HG03064 (cell line): Measurements from ENCODE around the gene PIGQ.

Source experiments
- ATAC-seq: cut with Tn5 transposase; IDR thresholded peaks from one replicate; pipeline ENCODE4 v1.9.1; 2021; ENCODE audit warnings: low read depth; ENCODE audit not compliant: unreplicated experiment

The PIGQ gene

GRCh38 chr16:566475-567372 is 3.0 kb upstream of the PIGQ start, which contains the start of gene NHLRC4:
Gene NHLRC4, plus strand, starts transcription at chr16:567005. Its CDS starts 1,043 bp downstream, at chr16:568048.
- ATAC-seq = no peak

- ATAC-seq = no peak
These were observed 2.2 kb upstream of the PIGQ start for GRCh38 chr16:567373-568256.

DNA sequence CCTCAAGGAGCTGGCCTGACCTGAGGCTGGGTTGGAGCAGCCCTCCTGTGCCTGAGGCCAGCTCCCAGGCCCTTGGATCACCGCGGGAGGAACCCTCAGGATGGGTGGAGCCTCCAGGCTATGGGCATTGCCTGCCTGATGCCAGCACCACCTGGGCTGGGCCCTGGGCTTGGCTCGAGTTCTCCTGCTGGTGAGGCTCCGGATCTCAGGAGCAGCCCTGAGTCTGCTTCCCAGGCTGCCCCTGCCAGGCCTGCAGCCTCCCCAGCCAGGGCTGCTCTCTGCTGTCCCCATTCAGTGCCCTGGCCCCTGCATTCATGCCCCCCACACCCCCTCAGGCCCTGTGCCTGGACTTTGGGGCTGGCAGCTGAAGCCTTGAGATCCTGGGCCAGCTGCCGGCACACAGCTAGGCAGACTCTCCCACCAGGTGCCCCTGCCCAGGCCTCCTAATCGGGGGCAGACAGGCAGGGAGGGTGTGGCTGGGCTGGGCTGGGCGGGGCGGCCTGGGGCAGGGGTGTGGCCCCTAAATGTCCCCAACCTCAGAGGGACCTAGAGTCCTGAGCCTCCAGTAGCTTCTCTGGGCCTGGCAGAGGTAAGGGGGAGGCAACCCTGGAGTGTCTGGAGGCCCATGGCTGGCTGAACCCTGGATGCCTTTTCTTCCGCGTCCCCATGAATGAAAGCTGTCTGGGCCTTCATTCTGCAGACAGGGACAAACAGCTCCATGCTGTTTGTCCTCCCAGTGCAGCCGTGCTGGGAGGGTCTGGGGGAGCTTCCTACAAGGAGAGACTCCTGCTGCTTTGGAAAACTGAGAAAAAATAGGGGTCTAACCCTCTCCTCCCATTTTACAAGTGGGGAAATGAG is 1.1 kb upstream of the PIGQ start:
- ATAC-seq = no peak

- ATAC-seq = no peak
These were observed 3.3 kb downstream of the PIGQ start for GRCh38 chr16:572865-573650.

GRCh38 chr16:574021-574760 is 4.4 kb downstream of the PIGQ start:
- ATAC-seq = no peak

GRCh38 chr16:575354-576196 is 5.8 kb downstream of the PIGQ start:
- no peak for ATAC-seq

DNA sequence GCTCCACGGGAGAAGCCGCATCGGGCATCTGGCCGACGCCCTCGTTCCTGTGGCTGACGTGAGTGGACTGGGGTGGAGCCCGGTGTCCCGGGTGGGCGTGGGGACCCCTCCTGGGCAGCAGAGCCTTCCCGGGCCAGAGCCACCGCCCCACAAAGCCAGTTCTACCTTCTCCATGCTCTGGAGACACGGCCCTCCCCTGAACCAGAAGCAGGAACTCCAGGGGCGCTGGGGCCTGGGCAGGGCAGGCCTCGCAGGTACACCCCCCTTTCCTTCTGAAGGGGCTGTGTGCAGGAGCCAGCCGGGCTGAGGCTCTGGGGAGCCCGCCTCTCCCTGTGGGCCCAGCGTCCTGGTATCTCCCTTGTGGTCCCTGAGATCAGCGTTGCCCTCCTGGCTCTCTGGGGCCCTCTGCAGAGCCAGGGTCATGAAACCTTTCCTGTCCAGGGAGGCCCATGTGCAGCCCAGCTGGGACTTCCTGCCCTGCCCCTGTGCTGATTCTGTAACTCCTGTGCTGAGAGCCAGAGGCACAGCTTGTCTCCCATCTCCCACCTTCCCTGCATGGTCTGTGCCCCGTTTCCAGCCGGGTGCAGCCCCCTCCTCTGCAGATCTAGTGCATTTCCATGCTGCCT is 6.5 kb downstream of the PIGQ start:
- no peak for ATAC-seq

DNA sequence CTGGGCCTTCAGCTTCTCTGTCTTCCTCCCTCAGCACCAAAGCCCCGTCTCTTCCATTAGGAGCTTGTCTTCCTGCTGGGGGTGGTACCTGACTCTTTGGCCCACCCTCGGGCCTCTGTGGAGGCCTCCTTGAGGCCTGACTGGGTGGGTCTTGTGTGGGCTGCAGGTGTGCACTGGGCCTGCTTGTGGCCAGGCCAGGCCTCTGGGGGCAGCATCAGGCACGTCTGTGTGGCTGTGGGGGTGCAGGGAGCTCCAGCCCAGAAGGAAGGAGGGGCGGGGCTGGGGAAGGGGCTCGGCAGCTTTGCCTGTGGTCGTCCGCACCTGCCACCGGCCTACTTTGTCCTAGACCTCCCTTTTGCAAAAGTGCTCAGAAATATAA is 7.0 kb downstream of the PIGQ start:
- no peak for ATAC-seq

DNA sequence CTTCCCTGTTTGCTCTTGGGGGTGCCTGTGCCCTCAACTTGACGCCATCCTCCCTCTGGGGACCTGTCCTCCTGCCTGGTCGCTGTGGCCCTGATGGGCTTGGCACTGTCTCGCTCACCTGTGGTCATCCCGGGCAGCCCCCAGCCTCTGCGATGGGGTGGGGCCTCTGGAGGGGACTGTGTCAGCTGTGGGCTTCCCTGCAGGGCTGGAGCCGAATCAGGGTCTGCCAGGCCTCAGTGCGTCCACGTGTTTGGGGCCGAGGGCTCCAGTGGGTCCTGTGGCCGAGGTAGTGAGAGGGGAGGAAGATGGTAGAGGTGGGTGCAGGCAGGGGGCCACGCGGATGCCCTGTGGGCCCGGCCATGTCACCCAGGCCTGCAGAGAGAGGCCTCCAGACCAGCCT is 8.0 kb downstream of the PIGQ start:
- ATAC-seq = no peak

GRCh38 chr16:578232-578869 is 8.6 kb downstream of the PIGQ start:
- no peak for ATAC-seq

- no peak for ATAC-seq
These were observed 9.2 kb downstream of the PIGQ start for GRCh38 chr16:578870-579405.

DNA sequence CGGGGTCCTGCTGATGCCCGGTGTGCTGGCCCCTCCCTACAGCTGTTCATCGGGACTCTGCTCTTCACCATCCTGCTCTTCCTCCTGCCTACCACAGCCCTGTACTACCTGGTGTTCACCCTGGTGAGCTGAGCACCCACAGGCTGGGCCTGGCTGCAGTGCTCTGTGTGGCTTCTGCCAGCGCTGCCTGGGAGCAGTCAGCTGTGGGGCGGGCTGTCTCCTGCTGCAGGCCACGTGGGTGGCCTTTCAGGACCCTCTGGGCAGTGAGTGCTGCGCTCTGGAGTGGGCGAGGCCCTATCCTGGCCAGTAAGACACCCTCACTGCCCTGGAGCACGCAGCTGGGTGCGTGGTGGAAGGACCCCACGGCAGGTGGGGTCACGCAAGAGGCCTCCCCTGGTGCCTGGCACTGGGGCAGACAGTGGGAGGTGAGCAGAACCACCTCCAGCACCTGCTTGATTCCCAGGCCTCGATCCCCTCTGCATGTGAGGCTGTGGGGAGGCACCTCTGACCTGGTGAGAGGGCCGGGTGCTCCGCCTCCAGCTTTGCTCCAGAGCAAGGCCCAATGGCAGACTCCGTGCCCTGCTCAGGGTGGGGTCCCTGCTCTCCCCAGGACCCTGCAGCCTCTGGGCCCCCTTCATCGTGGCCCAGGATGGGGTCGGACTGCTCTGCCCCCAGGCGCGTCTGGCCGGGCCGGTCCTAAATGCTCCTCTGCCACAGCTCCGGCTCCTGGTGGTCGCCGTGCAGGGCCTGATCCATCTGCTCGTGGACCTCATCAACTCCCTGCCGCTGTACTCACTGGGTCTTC is 10.6 kb downstream of the PIGQ start:
- no peak for ATAC-seq

DNA sequence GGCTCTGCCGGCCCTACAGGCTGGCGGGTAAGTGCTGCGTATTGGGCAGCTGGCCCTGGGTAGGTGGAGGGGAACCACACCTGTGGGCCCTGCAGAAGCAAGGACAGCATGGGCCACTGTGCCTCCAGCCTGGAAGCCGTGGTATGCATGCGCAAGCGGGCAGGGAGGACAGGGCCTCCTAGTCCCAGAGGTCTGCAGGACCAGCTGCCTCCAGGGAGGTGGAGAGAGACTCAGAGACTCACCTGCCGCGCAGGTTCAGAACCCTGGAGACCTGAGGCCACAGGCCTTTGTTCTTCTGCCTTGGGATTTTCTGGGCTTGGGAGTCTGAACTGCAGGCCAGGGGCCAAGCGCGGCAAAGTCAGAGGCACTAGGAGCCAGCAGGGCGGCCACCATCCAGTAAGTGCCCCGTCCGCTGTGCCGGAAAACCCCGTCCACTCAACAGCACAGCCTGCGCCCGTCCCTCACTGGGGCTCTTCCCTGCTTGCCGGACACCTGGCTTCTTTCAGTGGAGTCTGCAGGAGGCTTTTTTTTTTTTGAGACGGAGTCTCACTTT is 11.3 kb downstream of the PIGQ start:
- ATAC-seq = no peak

GRCh38 chr16:582218-582613 is 12.4 kb downstream of the PIGQ start:
- ATAC-seq = no peak

- no peak for ATAC-seq
These were observed 13.0 kb downstream of the PIGQ start for GRCh38 chr16:582614-583331.
